Inflammatory macrophage (primary cell): ENCODE measurements around the gene EEIG1.

Experiments
- DNase-seq, 2 donors: peaks; one replicate each; pipeline ENCODE4 v3.0.0-alpha.2; 2020 to 2022

EEIG1 gene

DNA sequence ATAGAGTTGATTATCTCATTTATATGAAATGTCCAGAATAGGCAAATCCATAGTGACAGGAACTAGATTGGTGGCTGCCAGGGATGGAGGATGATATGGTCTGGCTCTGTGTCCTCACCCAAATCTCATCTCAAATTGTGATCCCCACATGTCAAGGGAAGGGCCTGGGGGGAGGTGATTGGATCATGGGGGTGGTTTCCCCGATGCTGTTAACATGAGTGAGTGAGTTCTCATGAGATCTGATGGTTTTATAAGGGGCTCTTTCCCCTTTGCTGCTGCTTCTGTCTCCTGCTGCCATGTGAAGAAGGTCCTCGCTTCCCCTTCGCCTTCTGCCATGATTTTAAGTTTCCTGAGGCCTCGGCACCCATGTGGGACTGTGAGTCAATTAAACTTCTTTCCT lies 21.4 kb downstream of the EEIG1 start:
- DNase-seq, result no peak

DNA sequence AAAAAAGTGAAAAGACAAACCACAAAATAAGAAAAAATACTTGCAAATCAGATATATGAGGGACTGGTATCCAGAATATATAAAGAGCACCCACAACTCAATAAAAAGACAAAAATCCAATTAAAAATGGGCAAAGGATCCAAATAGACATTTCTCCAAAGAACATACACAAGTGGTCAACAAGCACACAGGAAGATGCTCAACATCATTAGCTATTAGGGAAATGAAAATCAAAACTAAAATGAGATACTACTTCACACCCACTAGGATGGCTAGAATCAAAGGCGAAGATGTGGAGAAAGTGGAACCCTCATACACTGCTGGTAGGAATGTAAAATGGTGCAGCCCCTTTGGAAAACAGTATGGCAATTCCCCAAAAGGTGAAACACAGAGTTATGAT lies 22.1 kb downstream of the EEIG1 start:
- DNase-seq, result no peak

DNA sequence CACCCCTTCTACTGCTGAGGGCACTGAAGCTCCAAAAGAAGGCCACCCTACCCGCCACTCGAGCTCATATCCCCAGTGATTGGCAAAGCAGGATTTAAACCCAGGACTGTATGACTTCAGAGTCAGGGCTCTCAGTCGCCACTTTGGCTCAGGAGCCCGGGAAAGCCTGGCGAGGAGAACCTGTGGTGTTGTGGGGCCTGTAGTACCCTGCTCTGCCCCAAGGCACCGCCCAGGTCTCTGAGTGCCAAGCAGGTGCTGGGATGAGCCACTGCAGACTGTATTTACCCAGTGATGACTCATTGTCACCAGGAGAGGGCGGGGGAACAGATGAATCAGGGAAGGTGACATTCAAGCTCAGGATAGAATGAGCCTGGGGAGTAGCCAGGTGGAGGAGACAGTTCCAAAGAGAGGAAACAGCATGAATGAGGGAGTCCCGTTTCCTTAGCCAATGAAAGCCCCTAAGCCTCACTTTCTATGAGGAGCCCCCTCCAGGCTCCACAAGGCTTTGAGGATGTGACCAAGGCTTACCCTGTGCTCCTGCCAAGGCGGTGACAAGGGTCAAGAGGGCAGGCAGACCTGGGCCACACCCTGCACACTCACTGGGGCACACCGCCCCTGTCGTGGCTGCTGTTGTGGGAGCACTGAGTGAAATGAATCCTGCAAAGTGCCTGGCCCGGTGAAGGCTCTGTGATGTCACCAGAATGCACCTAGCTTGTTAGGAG lies 25.3 kb downstream of the EEIG1 start:
- peak in 1 of 2 donors; percentile 14 for DNase-seq

DNA sequence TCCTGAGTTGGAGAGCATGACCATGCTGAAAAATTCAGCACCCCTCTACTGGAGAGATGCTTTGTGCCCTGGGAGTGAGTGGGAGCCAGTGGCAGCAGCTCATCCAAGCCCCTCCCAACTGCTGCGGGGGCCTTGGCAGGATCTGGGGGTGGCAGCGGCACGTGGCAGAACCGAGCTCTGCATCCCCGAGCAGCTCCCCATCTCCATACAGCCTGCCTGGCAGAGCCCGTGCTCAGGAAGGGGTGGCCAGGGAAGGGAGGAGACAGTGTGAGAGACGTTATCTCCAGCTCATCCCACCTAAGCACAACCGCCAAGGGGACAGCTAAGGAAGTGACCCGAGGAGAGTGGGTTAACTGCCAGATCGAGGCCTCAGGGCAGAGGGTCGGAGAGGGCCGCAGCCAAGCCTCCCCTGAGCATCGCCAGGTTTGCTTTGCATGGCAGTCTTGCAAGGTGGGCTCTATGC lies 25.9 kb downstream of the EEIG1 start:
- DNase-seq, result no peak

DNA sequence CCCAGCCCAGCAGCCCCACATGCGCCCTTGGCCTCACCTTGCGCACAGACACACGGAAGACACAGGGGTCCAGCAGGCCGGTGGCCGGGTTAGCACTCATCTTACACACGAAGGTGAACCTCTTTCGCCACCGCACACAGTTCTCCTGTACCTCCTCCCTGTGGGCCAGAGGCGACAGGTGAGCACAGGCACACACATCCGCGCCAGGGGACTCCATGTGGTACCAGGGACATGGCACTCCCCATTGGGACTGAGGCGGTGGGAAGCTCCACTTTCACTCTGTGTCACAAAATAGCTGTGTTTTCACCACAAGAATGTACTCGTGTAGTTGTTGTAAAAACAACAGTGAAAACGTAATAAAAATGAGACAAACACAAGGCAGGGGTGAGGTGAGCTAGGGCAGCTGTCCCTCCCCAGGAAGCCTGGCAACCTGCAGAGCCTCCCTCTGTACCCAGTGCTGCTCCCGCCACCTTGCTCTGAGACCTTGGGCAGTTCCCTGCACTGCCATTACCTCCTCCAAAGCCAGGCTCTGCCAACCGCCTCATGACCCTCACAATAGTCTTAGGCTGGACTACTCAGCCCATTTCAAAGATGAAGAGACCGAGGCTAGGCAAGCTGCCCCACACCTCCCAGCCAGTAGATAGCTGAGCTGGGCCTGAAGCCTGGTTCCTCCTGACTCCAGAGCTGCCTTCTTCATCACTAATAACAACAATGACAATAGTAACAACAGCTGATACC lies 26.9 kb downstream of the EEIG1 start:
- DNase-seq, result no peak

DNA sequence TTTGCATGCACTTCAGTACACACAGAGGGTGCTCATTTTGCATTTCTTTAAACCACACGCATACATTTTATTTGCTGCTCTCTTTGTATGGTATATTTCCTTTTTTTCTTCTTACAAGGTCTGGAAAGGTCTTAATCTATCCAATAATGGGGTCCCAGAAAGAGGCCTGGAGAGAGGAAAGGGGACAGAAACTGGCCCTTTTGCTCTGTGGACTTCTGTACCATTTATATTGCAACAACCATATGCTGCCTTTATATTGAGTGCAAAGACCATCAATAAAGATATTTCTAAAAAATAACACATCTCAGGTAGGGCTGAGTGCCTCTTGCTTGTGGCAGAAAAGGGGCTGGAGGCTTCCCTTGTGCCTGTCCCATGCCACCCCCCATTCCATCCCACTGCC lies 27.6 kb downstream of the EEIG1 start:
- no peak for DNase-seq

DNA sequence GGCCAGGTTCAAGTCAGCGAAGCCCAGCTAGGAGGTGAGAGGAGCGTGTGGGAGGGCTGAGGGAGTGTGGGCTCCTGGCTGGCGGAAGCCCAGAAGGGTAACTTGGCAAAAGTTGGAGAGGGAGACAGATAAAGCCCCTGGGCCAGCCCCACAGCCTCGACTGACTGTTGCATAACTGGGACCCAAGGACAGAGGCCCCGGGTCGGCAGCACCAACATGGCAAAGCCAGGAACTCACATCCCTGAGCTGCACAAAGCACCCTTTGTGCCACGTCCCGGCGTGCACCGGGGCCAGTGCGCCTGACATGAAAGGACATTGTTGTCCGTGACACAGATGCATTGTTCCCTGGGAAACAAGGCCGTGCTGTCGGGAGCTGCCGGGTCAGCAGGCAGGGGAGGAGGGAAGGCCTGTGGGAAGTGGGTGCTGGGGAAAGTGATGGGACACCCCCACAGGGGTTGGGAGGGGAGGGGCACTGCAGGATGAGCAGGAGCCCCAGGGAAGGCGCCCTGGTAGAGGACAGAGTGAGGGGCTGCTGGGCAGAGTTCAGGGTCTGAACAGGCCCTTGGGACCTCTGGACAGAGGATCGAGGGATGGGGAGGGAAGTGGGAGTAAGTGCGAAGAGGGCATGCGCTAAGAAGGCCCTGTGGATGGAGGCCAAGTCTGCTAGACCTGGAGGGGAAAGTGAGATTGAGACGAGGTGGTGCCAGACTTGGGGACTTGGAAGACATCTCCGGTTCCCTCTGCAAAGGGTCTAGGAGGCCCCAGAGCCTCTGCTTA lies 30.1 kb downstream of the EEIG1 start:
- DNase-seq, result no peak

DNA sequence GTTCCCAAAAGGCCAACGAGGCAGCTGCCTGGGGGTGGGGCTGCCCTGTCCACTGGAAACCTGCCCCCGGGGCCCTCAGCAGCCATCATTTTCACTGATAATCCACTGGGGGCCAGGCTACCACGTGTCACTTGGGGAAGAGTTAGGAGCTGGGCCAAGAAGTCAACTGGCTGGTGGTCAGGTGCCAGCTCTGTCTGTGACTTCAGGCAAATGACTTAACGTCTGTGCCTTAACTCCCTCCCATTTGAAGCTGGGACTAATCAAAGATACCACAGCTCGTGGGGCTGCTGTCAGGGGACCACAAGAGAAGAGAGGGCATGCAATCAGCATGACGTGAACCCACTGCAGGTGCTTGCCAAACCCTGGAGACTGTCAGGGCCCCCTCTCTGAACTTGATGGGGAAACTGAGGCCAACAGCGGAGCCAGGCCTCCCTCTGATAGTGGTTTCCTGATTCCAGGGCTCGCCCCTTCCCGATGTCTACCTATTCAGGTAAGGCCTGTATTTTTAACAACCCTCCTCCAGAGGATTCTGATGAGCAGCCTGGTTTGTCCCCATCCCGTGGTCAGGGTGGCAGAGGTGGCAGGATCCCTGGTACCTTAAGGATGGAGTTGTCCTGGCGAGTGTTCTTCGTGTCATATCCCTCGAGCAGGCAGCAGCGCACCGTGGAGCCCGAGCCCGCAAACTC lies 30.8 kb downstream of the EEIG1 start:
- DNase-seq, result no peak

DNA sequence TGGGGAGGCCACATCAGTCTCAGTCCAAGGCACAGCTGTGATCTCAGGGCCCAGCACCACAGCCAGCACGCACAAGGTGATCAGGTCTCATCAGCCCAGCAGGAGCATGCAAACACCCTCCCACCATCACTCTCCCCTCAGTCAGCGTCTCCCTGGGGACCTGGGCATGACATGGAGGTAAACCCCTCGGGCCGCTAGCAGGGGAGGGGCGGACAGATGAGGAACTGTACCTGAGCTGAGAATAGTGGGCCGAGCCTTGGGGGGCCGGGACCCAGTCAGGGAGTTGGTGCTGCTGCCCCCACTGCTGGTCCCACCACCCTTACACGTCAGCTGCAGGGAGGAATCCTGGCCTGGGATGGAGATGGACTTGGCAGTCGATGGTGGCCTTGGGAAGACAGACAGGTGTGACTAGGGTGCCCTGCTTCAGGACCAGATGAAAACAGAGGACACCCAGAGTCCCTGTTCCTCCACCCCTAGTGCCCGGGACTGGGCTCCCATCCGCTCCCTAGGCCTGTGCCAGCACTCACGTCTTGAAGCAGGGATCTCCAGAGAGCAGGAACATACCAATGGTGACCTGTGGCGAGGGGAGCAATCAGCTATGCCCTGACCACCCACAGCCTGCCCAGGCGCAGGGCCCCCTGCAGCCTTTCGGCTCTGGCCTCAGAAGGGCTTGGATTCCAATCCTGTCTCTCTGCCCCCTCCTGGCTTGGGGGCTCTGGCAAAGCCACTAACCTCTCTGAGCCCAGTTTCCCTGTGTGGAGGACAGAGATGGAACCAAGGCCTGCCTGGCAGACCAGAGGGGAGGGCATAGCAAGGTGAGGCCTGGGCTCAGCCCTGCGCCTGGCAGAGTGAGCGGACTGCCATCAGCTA lies 32.7 kb downstream of the EEIG1 start:
- DNase-seq, result no peak

DNA sequence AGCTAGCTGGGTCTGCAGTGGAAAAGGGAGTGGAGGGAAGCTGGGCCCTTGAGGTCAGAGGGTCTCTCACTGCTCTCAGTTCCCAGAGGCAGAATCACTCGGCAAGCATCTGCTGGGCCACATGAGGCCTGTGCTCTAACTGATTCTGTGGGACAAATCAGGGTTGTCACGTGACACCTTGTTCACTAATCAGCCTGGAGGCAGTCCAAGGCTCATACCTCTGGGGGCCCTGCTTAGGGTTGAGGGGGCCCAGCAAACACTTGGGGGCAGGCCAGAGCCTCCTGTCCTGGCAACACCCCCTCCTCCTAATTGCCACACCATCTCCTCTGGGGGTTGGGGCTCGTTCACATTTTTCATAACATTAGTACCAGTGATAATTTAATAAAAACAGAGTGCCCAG lies 34.1 kb downstream of the EEIG1 start:
- DNase-seq, result no peak

DNA sequence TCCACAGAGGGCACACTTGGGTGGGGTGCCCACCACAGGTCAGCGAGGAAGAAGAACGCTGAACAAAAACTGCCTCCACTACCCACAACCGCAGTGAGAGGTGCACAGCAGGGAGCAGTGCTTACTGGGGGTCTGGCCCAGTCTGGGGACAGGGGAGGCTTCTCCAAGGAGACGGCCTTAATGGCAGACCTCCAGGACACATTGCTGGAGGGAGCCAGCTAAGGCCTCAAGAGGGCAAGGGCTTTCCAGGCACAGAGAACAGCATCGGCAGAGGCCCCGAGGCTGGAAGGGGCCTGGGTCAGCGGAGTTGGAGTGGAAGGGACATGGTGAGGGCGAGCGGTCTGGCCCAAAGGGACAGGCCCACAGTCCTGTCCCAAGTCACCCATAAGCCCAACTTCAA lies 34.8 kb downstream of the EEIG1 start:
- no peak for DNase-seq

DNA sequence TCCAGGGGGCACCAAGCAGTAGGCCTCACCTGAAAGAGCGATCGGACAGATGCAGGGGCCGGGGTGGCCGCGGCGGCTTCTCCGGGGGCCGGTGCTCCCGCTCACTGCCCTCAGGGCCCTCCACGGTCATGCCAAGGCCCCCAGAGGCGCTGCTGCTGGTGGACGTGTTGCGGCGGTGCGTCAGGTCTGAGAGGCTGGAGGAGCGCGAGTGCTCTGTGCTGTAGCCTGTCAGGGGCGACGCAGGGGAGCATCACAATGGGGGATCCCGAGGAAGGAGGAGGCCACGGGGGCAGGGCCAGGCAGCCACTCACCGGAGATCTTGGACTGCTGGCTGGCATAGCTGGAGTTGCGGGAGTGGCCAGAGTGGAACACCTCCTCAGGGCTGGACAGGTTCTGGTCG lies 35.5 kb downstream of the EEIG1 start:
- DNase-seq, result no peak

DNA sequence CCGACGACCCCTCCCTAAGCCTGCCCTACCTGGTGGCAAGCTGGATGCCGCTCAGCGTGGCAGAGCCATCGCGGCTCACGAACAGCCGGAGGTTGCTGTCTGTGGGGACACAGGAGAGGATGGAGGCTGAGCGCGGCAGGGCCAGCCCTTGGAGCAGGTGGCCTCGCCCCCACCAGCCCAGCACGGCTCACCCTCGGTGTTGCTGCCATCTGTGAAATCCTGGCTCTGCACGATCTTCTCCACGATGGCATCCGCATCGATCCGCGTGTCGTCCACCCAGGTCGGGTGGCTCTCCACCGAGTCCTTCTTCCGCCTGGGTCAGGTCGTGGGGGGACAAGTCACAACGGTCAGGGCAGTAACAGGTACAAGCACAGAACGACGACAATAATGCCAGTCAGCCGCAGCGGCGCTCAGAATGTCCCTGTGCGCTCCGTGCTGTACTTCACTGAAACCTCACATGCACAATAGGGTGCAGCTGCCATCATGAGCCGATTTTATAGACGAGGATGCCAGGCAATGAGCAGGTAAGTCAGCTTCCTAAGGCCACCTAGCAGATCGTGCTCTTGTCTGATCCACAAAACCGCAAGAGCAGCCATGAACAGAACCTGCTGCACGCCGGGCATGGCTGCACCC lies 36.1 kb downstream of the EEIG1 start:
- no peak for DNase-seq

DNA sequence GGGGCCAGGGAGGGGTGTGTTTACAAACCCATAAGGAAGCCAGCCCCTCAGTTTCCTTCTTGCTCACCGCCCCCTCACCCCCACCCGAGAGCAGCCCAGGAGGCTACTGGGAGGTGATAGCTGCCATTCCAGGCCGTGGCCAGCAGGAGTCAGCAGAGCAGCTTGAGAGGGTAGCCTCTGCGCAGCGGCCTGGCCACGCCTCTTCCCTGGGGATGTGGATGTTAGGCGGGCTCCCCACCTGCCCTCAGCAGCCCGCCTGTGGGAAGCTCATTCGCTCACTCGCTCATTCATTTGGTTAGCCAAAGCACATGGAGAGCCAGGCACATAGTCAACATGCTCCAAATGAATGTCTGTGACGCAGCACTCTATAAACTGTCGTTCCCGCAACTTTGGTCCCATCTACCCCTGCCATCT lies 37.1 kb downstream of the EEIG1 start:
- peak; percentile 86 for DNase-seq

DNA sequence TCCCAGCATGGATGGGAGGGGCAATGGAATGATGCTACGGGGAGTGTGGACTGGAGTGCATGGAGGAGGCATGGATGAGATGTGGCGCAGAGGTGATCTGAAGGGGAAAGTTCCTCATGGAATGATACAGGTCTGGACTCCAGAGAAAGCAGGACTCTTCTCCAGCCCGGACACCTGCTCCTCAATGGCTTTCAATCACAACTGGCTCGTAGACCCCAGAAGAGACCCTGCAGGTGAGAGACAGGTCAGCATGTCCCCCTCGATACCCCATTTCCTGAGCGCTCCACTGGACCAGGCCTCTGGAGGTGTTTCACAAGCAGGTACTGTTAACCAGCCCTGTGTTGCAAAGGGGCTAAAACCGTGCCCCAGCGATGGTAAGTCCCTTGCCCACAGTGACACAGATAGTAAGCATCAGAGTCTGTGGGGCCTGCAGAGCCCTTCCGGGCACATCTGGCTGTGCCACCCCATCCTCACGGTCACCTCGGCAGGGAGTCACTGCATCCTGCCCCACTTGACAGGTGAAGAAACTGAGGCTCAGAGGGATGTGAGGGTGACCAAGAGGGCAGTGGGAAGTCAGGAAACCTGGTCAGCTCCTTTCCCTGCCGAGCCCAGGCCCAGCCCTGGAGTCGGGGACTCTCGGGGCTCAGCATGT lies 37.7 kb downstream of the EEIG1 start:
- no peak for DNase-seq

DNA sequence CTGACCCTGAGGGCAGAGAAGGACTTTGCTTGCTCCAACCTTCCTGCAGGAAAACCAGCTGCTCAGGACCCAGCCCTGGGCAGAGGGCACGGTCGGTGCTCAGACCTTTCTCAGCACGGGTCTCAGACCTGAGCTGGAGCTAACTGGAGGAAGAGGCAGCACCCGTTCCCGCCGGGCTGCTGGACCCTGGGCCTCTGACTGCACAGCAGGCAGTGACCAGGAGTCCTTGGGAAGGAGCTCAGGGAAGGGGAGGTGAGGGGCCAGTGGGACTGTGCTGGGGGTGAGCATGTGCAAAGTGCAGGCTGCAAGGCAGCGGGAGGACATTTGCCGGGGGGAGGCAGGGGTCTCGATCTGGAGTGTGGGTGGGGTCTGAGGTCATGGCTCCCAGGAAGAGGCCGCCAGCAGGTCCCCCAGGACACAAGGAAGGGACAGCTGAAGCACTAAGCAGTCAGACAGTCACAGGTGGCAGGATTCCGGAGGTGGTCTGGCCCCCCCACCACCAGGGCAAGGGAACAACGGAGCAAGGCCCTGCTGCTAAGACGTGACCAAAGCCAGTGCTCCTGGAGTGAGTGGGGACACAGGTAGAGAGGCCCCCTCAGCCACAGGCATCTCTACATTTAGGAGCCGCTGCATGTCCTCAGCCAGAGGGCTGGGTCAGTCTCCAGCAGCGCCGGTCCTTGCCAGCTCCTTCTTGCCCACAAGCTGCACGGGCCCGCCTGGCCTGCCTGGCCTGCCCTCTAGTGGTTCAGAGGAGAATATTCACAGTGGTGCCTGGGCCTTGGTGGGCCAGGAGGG lies 38.4 kb downstream of the EEIG1 start:
- peak; percentile 51 to 63 for DNase-seq

DNA sequence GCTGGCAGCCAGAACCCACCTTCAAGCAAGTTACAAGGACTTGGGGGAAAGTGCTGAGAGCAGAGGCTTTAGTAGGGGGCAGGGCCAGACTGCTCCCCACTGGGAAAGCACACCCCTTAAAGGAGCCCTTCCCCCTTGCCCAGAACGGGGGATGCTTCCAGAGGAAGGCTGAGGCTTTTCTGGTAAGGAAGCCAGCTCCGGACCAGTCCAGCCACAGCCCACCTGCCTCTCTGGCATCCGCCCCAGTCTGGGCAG lies 38.9 kb downstream of the EEIG1 start:
- DNase-seq, result no peak

DNA sequence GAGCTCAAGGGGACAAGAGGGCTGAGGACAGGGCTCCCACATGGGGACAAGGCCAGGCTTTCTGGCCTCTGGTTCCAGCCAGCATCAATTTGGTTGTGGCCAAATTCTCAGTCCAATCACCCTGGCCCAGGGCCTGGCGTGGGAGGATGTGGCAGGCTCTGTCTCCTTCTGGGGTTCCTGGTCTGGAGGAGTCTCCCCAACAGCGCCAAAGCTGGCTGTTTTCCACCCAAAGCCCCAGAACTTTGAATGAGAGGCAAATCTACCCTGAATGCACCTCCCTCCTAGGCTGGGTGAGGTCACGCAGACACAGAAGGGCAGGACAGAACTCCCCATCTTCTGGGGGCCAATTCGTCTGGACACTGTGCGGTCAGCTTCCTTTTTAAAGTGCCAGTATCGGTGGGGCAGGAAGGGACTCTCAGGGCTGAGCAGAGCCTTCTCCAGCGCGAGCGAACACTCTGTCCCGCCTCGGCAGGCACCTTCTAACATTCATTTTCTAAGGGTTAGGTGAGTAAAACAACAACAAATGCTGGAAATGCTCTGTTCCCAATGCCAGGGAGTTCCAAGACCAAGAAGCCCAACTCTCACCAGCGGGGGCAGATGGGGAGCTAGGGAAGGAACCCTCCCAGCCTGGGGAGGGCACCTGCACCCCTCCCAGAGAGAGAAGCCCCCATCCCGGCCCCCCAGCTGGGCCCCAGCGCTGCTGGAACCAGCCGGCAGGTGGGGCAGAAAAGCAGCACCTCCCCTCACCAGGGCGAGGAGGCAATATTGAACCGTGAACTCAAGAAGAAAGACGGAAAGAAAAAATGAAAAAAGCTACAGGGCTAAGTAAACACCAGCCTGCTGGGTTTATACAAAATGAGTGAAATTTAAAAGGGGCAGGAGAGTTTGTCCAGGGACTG lies 39.5 kb downstream of the EEIG1 start:
- no peak for DNase-seq

DNA sequence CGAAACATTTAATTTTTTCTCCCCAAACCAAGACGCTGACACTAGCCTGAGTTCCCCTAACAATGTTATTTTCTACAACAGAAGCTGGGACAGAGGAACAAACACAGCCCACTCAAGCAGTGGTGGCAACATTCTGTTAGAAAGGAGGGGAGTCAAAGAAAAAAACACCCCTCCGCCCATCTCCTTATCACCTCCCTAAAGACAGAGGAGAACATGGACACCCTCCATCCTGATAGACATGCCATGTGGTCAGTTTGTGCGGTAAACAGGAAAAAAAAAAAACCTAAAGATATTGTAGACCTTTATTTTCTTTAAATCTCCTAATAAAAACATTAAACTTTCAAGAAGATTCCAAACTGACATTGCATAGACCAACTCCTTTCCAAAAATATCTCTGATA lies 40.2 kb downstream of the EEIG1 start:
- no peak for DNase-seq
